Thyroid gland (tissue), 4 donors: ENCODE results near the gene FOXO3.

Experiments
- CTCF ChIP-seq, 6 experiments: fragments of 200-600 bp in 3 of 6; fragments of 450-650 bp in 3 of 6; sonication (generic) in 3 of 6; IDR thresholded peaks; one replicate each; pipeline ENCODE4 v1.5.1; 2016 to 2019; ENCODE audit warnings: antibody characterized with exemption in 6 of 6, mild to moderate bottlenecking in 2 of 6, inconsistent platforms in 1 of 6, moderate library complexity in 1 of 6
- POLR2A ChIP-seq, 2 donors: fragments of 450-650 bp; IDR thresholded peaks; one replicate each; pipeline ENCODE4 v1.6.1; 2017; ENCODE audit warnings: antibody characterized with exemption in 2 of 2, mild to moderate bottlenecking in 2 of 2, moderate library complexity in 1 of 2

GRCh38 chr6:108716801-108717791 is 156.4 kb downstream of the FOXO3 start:
- TF ChIP-seq CTCF (IDR thresholded peaks at IDR 0.05), result no peak
- TF ChIP-seq POLR2A (IDR thresholded peaks at IDR 0.05), result no peak
